K562 (cell line): Measurements from ENCODE around the gene CDC42BPB.

Experiments
- ETV1 ChIP-seq: fragments of 450-650 bp; conservative IDR thresholded peaks from 2 replicates; pipeline ENCODE4 v1.6.1; 2016; ENCODE audit warnings: missing genetic modification characterization, control low read depth, low read depth, missing compliant biosample characterization
- GABPB1 ChIP-seq: sonication (generic); formaldehyde crosslinking; IDR thresholded peaks from 2 replicates; pipeline ENCODE4 v1.8.0; 2022; ENCODE audit warnings: mild to moderate bottlenecking, missing genetic modification reagents
- MAFK ChIP-seq: IDR thresholded peaks from 2 replicates; pipeline ENCODE4 v1.6.1; 2011; ENCODE audit warnings: low read length, improper control_type of control experiment
- NR2C2 ChIP-seq, 2 experiments: fragments of 200-800 bp in 1 of 2; sonication (Bioruptor generic) in 1 of 2; sonication (generic) in 1 of 2; formaldehyde crosslinking in 1 of 2; IDR thresholded peaks; 2 replicates each; pipeline versions ENCODE4 v1.6.1 to v1.8.0; 2016 to 2022; ENCODE audit warnings: mild to moderate bottlenecking in 1 of 2, missing compliant biosample characterization in 1 of 2, missing genetic modification characterization in 1 of 2, missing genetic modification reagents in 1 of 2
- PTBP1 ChIP-seq: fragments of 200-400 bp; formaldehyde crosslinking; IDR thresholded peaks from 2 replicates; pipeline ENCODE4 v1.6.1; 2017; ENCODE audit warnings: low read depth, low read length
- SP1 ChIP-seq: sonication (generic); formaldehyde crosslinking; IDR thresholded peaks from 2 replicates; pipeline ENCODE4 v1.8.1; 2022; ENCODE audit warnings: mild to moderate bottlenecking, missing genetic modification reagents
- TEAD2 ChIP-seq: fragments of 450-650 bp; IDR thresholded peaks from 2 replicates; pipeline ENCODE4 v1.6.1; 2016; ENCODE audit warnings: missing genetic modification characterization, control low read depth, missing compliant biosample characterization
- ZNF740 ChIP-seq, 3 experiments: fragments of 200-800 bp in 1 of 3; sonication (Bioruptor generic) in 1 of 3; sonication (generic) in 1 of 3; formaldehyde crosslinking in 1 of 3; IDR thresholded peaks; 2 replicates each; pipeline versions ENCODE4 v1.6.1 to v1.8.0; 2016 to 2022; ENCODE audit warnings: mild to moderate bottlenecking in 2 of 3, missing compliant biosample characterization in 2 of 3, missing genetic modification characterization in 2 of 3, missing genetic modification reagents in 1 of 3
- TF ChIP-seq, protein P1 (sequence below): fragments of 450-650 bp; IDR thresholded peaks from 2 replicates; pipeline ENCODE4 v1.6.1; 2016; ENCODE audit warnings: borderline replicate concordance
- TF ChIP-seq, protein P2 (sequence below): fragments of 450-650 bp; conservative IDR thresholded peaks from 2 replicates; pipeline ENCODE4 v1.6.1; 2016; ENCODE audit warnings: missing genetic modification characterization, low read depth, mild to moderate bottlenecking, missing compliant biosample characterization, moderate library complexity
- TF ChIP-seq, protein P3 (sequence below): fragments of 200-800 bp; sonication (Bioruptor generic); IDR thresholded peaks from 2 replicates; pipeline ENCODE4 v1.6.1; 2017; ENCODE audit warnings: missing genetic modification characterization, missing compliant biosample characterization

DNA sequence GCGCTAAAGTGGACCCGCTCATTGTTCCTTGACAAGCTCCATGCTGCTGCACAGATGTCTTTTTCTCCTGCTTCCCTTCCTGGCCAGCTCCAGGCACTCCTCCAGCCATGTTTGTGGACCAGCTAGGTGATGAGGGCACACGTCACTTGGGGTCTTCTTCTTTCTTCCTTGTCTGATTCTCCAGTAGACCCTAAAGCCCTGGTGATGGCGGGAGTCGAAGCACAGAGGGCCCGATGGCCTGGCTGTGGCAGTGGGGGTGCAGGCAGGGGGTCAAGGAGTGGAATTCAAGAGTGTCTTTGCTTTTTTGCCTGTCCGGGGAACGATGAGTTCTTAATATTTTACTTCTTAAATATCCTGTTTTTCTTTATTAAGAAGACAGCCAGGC is 157.8 kb downstream of the CDC42BPB start:
- no peak for TF ChIP-seq NR2C2 (CRISPR knock-in tag; IDR thresholded peaks at IDR 0.05)
- no peak for TF ChIP-seq NR2C2 (tag; IDR thresholded peaks at IDR 0.05)
- no peak for TF ChIP-seq SP1 (CRISPR knock-in tag)
- TF ChIP-seq, protein P1, sequence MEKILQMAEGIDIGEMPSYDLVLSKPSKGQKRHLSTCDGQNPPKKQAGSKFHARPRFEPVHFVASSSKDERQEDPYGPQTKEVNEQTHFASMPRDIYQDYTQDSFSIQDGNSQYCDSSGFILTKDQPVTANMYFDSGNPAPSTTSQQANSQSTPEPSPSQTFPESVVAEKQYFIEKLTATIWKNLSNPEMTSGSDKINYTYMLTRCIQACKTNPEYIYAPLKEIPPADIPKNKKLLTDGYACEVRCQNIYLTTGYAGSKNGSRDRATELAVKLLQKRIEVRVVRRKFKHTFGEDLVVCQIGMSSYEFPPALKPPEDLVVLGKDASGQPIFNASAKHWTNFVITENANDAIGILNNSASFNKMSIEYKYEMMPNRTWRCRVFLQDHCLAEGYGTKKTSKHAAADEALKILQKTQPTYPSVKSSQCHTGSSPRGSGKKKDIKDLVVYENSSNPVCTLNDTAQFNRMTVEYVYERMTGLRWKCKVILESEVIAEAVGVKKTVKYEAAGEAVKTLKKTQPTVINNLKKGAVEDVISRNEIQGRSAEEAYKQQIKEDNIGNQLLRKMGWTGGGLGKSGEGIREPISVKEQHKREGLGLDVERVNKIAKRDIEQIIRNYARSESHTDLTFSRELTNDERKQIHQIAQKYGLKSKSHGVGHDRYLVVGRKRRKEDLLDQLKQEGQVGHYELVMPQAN = no peak
- TF ChIP-seq, protein P2, sequence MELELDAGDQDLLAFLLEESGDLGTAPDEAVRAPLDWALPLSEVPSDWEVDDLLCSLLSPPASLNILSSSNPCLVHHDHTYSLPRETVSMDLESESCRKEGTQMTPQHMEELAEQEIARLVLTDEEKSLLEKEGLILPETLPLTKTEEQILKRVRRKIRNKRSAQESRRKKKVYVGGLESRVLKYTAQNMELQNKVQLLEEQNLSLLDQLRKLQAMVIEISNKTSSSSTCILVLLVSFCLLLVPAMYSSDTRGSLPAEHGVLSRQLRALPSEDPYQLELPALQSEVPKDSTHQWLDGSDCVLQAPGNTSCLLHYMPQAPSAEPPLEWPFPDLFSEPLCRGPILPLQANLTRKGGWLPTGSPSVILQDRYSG (tag) = no peak
- TF ChIP-seq TEAD2 (tag) = no peak
- no peak for TF ChIP-seq PTBP1
- TF ChIP-seq, protein P3, sequence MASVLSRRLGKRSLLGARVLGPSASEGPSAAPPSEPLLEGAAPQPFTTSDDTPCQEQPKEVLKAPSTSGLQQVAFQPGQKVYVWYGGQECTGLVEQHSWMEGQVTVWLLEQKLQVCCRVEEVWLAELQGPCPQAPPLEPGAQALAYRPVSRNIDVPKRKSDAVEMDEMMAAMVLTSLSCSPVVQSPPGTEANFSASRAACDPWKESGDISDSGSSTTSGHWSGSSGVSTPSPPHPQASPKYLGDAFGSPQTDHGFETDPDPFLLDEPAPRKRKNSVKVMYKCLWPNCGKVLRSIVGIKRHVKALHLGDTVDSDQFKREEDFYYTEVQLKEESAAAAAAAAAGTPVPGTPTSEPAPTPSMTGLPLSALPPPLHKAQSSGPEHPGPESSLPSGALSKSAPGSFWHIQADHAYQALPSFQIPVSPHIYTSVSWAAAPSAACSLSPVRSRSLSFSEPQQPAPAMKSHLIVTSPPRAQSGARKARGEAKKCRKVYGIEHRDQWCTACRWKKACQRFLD (CRISPR knock-in tag) = no peak
- TF ChIP-seq ETV1 = no peak
- no peak for TF ChIP-seq ZNF740 (CRISPR knock-in tag; IDR thresholded peaks at IDR 0.05)
- TF ChIP-seq ZNF740 (tag; IDR thresholded peaks at IDR 0.05) = no peak
- no peak for TF ChIP-seq MAFK
- TF ChIP-seq GABPB1 (CRISPR knock-in tag) = no peak
